Ovary (tissue), 9 donors: Measurements from ENCODE around the gene CD300A. TPM values are rescaled to one million over a fixed set of nuclear protein-coding genes. Genes with fewer than 3 reads are reported as not detected.
"Not testable (repeated sequence)": the region's sequence is repeated elsewhere in the genome, so short reads cannot be mapped to it uniquely, and the experiment has no call there.

Experiments
- DNase-seq, 5 donors: peaks; one replicate each; pipeline ENCODE4 v3.0.0-alpha.2; 2019 to 2020
- H3K27ac ChIP-seq, 2 donors: fragments of 200-600 bp; one replicate each; pipeline versions ENCODE4 v1.5.1 to v1.8.0; 2019 to 2022
- H3K27me3 ChIP-seq: fragments of 200-600 bp; one replicate; pipeline ENCODE4 v1.8.0; 2022
- H3K36me3 ChIP-seq: fragments of 200-600 bp; sonication (generic); one replicate; pipeline ENCODE4 v1.5.1; 2019
- H3K4me1 ChIP-seq: one replicate; pipeline ENCODE4 v1.8.1; 2013; ENCODE audit warnings: mild to moderate bottlenecking, moderate library complexity; ENCODE audit not compliant: insufficient read depth
- H3K4me3 ChIP-seq: fragments of 200-600 bp; sonication (generic); one replicate; pipeline ENCODE4 v1.5.1; 2017
- H3K9me3 ChIP-seq, 2 donors: fragments of 200-600 bp in 1 of 2; sonication (generic) in 1 of 2; one replicate each; pipeline versions ENCODE4 v1.5.1 to v1.8.1; 2013 to 2019; ENCODE audit warnings: mild to moderate bottlenecking in 1 of 2, moderate library complexity in 1 of 2
- EP300 ChIP-seq: sonication (generic); formaldehyde crosslinking; IDR thresholded peaks from one replicate; pipeline ENCODE4 v1.6.1; 2017; ENCODE audit warnings: antibody characterized with exemption
- POLR2A ChIP-seq: fragments of 450-650 bp; IDR thresholded peaks from one replicate; pipeline ENCODE4 v1.6.1; 2017; ENCODE audit warnings: antibody characterized with exemption, mild to moderate bottlenecking, moderate library complexity
- WGBS, 3 donors: extraction: QIAGEN DNeasy Blood & Tissue Kit in 1 of 3; methylation state at CpG; one replicate each; pipeline versions ENCODE4 v1.1.5 to v1.1.7; 2013 to 2017; 5-methylcytosine and 5-hydroxymethylcytosine counted together
- intact Hi-C, 4 donors: fragments of 100-400 bp; cut with DNase I; formaldehyde crosslinking; loops; one replicate each; pipeline versions ENCODE4 v1.11.0 to v1.15.1; 2022 to 2023
- polyA plus RNA-seq, 2 donors: library from polyadenylated mRNA; stranded (reverse); fragments of 200-250 nt in 1 of 2; fragments of 350-450 nt in 1 of 2; fragmentation: Illumina TruSeq in 1 of 2; extraction: RNeasy Lipid Tissue Mini Kit (QIAGEN cat#74804) in 1 of 2; gene quantifications; one replicate each; pipeline ENCODE4 v1.2.3, GENCODE V29; 2013 to 2014
- total RNA-seq, 7 donors: library from RNA; depleted of rRNA in 2 of 7; stranded (reverse); fragments of >200 nt in 2 of 7; fragmentation: NEBNext Ultra II Directional in 3 of 7; extraction: Animal tissue kit (Norgen Biotek cat#: 25700) in 3 of 7; gene quantifications; one replicate each; pipeline versions ENCODE4 v1.1.0 to v1.2.4, GENCODE V29; 2016 to 2023
- TF ChIP-seq, protein P1 (sequence below), 3 donors: fragments of 450-650 bp in 2 of 3; fragments of 200-600 bp in 1 of 3; IDR thresholded peaks; one replicate each; pipeline versions ENCODE4 v1.5.1 to v1.8.0; 2016 to 2022; ENCODE audit warnings: antibody characterized with exemption in 3 of 3, mild to moderate bottlenecking in 1 of 3
- donor health status: DM: no; HTN: no; CAD: no; lungs with moderate emphysema.
- donor health status: DM: no; HTN: no; CAD: no.
- donor health status: Bipolar disorder and iron deficiency.
- donor health status: DM: yes; HTN: yes; CAD: no.
- donor health status: DM: no; HTN: no; CAD: no.
- donor health status: DM: yes; HTN: yes; CAD: no.

The CD300A gene
- total and polyA plus RNA-seq, 9 donors: 1.4 to 5.5 (median 2.1) TPM

DNA sequence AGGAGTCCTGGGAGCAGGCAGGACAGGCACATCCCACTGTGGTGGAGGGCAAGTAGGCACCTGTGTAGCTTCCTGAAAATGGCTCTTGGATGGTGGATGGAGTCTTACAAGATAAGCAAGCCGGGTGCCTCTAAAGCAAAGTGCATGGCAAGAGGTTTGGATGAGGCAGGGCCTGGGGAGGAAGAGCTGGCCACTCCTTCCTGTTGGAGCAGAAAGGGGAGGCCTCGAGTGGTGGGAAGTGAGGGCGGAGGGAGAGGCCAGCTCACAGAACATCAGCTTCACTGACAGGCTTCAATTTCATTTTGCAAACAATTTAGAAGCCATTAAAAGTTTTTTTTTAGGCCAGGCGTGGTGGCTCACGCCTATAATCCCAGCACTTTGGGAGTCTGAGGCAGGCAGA is 31.0 kb downstream of the CD300A start:
- Histone ChIP-seq H3K27ac (no peak overlapping the region), H3K4me3 (no peak overlapping the region), H3K36me3 (no peaks in the 10 kb centered on the region), H3K9me3 (no peaks in the 10 kb centered on the region), H3K4me1 (no peaks in the 10 kb centered on the region), H3K27me3 (no peaks in the 10 kb centered on the region)
- no peak for TF ChIP-seq POLR2A
- TF ChIP-seq EP300: no peak
- TF ChIP-seq, protein P1, sequence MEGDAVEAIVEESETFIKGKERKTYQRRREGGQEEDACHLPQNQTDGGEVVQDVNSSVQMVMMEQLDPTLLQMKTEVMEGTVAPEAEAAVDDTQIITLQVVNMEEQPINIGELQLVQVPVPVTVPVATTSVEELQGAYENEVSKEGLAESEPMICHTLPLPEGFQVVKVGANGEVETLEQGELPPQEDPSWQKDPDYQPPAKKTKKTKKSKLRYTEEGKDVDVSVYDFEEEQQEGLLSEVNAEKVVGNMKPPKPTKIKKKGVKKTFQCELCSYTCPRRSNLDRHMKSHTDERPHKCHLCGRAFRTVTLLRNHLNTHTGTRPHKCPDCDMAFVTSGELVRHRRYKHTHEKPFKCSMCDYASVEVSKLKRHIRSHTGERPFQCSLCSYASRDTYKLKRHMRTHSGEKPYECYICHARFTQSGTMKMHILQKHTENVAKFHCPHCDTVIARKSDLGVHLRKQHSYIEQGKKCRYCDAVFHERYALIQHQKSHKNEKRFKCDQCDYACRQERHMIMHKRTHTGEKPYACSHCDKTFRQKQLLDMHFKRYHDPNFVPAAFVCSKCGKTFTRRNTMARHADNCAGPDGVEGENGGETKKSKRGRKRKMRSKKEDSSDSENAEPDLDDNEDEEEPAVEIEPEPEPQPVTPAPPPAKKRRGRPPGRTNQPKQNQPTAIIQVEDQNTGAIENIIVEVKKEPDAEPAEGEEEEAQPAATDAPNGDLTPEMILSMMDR (IDR thresholded peaks at IDR 0.05): no peak
- 57 to 69% (median 61%) methylated on average over 5 of the region's 5 CpGs for WGBS, 3 donors
- intact Hi-C loops: loop anchor here in 1 of 4 donors (5.0 kb wide), 1 partner anchor 300 kb away; no protein-coding TSS in a partner anchor
- no peak for DNase-seq

DNA sequence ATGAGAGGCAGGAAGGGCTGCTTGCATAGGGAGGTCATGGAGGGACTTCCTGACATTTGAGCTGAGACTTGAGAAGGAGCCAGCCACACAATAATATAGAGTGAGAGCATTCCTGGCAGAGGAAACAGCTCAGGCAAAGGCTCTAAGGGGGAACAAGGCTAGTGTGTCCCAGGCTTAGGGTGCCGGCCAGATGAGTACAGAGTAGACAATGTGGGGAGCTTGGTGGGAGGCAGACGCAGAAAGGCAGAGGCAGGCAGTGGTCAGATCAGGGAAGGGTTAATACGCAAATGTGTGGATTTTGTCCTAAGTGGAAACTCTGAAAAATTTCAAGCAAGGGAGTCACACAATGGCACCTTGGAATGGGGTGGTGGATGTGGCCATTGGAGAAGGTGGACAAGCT is 33.6 kb downstream of the CD300A start:
- WGBS, 3 donors: 77 to 87% (median 83%) methylated on average over 3 of the region's 3 CpGs
- TF ChIP-seq, protein P1 (IDR thresholded peaks at IDR 0.05): no peak
- TF ChIP-seq EP300: no peak
- no peak for TF ChIP-seq POLR2A
- Histone ChIP-seq H3K4me1 (no peaks in the 10 kb centered on the region), H3K36me3 (no peaks in the 10 kb centered on the region), H3K27me3 (no peaks in the 10 kb centered on the region), H3K9me3 (no peaks in the 10 kb centered on the region), H3K4me3 (no peak overlapping the region), H3K27ac (no peak overlapping the region)
- intact Hi-C loops: loop anchor here in 1 of 4 donors (5.0 kb wide), 1 partner anchor 303 kb away; no protein-coding TSS in a partner anchor
- DNase-seq: no peak

DNA sequence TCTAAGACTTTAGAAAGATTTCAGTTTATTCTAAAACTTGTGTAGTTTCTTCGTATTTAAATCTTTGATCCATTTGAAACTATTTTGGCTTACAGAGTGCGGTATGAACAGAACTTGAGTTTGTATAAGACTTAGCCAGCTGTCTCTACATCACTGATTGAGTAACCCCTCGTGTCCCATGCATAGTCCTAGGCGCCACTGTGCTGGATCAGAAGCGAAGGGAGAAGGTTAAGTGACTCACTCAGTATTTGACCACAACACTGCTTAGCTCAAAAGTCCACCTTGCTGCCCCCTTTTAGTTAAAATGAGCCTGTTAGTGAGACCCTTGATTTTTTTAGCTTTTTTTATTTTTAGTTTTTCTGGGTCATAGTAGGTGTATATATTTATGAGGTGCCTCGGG is 36.4 kb downstream of the CD300A start:
- DNase-seq: no peak
- H3K4me1 ChIP-seq: no peaks in the 10 kb centered on the region
- no peaks in the 10 kb centered on the region for H3K36me3 ChIP-seq
- H3K27ac ChIP-seq: no peak overlapping the region
- H3K9me3 ChIP-seq: no peaks in the 10 kb centered on the region
- TF ChIP-seq EP300: no peak
- TF ChIP-seq, protein P1 (IDR thresholded peaks at IDR 0.05): no peak
- TF ChIP-seq POLR2A: no peak
- WGBS, 3 donors: 66 to 74% (median 70%) methylated on average over 6 of the region's 6 CpGs
- H3K4me3 ChIP-seq: no peak overlapping the region
- no peaks in the 10 kb centered on the region for H3K27me3 ChIP-seq
- intact Hi-C loops: no loop called here

DNA sequence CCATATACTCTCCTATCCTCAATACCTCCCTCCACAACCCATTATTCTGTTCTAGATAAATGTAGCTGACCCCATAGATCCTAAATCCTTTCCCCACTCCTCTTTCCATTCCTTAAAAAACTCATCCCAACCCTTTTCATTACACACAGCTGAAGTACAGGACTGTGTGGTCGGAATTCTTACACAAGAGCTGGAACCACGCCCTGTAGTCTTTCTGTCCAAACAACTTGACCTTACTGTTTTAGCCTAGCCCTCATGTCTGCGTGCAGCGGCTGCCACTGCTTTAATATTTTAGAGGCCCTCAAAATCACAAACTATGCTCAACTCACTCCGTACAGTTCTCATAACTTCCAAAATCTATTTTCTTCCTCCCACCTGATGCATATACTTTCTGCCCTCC is 37.5 kb downstream of the CD300A start:
- 35 to 48% (median 43%) methylated on average over 5 of the region's 5 CpGs for WGBS, 3 donors
- H3K4me3 ChIP-seq, H3K36me3 ChIP-seq, H3K27me3 ChIP-seq, H3K4me1 ChIP-seq, intact Hi-C loops, H3K27ac ChIP-seq, H3K9me3 ChIP-seq: not testable (repeated sequence)
- peak in 1 of 5 donors; percentile 33 for DNase-seq

DNA sequence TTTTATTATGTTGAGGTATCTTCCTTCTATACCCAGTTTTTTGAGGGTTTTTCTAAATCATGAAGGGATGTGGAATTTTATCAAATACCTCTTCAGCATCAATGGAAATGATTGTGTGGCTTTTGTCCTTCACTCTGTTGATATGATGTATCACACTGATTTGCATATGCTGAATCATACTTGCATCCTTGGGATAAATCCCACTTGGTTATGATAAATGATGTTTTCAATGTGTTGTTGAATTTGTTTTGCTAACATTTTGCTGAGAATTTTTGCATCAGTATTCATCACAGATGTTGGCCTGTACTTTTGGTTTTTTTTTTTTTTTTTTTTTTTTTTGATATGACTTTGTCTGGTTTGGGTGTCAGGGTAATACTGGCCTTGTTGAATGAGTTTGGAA is 41.7 kb downstream of the CD300A start:
- no peaks in the 10 kb centered on the region for H3K4me1 ChIP-seq
- no peak overlapping the region for H3K4me3 ChIP-seq
- H3K36me3 ChIP-seq: no peaks in the 10 kb centered on the region
- intact Hi-C loops: no loop called here
- H3K27ac ChIP-seq: no peak overlapping the region
- DNase-seq: no peak
- no peak for TF ChIP-seq POLR2A
- no peak for TF ChIP-seq EP300
- TF ChIP-seq, protein P1 (IDR thresholded peaks at IDR 0.05): no peak
- no peaks in the 10 kb centered on the region for H3K9me3 ChIP-seq
- H3K27me3 ChIP-seq: no peaks in the 10 kb centered on the region
